Thyroid gland (tissue), 4 donors: ENCODE measurements around the gene SERPINB6. TPM values are rescaled to one million over a fixed set of nuclear protein-coding genes. Genes with fewer than 3 reads are reported as not detected.
A peak's percentile ranks its signal among the peaks of the same experiment; 100 is the strongest.
"Not testable (repeated sequence)": the region's sequence is repeated elsewhere in the genome, so short reads cannot be mapped to it uniquely, and the experiment has no call there.

Experiments
- DNase-seq, 2 donors: peaks; one replicate each; pipeline ENCODE4 v3.0.0-alpha.2; 2019
- H3K27ac ChIP-seq, 3 donors: fragments of 200-600 bp; sonication (generic); 1 replicate in 2 of 3; 2 replicates in 1 of 3; pipeline ENCODE4 v1.5.1; 2016 to 2019; ENCODE audit warnings: mild to moderate bottlenecking in 1 of 3, moderate library complexity in 1 of 3
- H3K27me3 ChIP-seq: fragments of 200-600 bp; sonication (generic); one replicate; pipeline ENCODE4 v1.5.1; 2019
- H3K36me3 ChIP-seq, 2 donors: fragments of 200-600 bp; sonication (generic); one replicate each; pipeline ENCODE4 v1.5.1; 2016 to 2019
- H3K4me1 ChIP-seq, 2 donors: fragments of 200-600 bp; sonication (generic); one replicate each; pipeline ENCODE4 v1.5.1; 2017 to 2019
- H3K4me3 ChIP-seq, 3 donors: fragments of 200-600 bp; sonication (generic); replicated peaks in 1 of 3; 1 replicate in 2 of 3; 2 replicates in 1 of 3; pipeline ENCODE4 v1.5.1; 2016; ENCODE audit warnings: mild to moderate bottlenecking in 1 of 3
- H3K9me3 ChIP-seq: fragments of 200-600 bp; sonication (generic); one replicate; pipeline ENCODE4 v1.5.1; 2017
- POLR2A ChIP-seq, 2 donors: fragments of 450-650 bp; IDR thresholded peaks; one replicate each; pipeline ENCODE4 v1.6.1; 2017; ENCODE audit warnings: antibody characterized with exemption in 2 of 2, mild to moderate bottlenecking in 2 of 2, moderate library complexity in 1 of 2
- WGBS, 2 donors: methylation state at CpG; one replicate each; pipeline ENCODE4 v1.1.5; 2017; 5-methylcytosine and 5-hydroxymethylcytosine counted together
- intact Hi-C: fragments of 100-400 bp; cut with DNase I; formaldehyde crosslinking; loops from one replicate; pipeline ENCODE4 v1.15.1; 2023
- total RNA-seq, 4 donors: library from RNA; depleted of rRNA; stranded (reverse); fragments of >200 nt; gene quantifications; one replicate each; pipeline ENCODE4 v1.2.3, GENCODE V29; 2016
- TF ChIP-seq, protein P1 (sequence below), 6 experiments: fragments of 200-600 bp in 3 of 6; fragments of 450-650 bp in 3 of 6; sonication (generic) in 3 of 6; IDR thresholded peaks; one replicate each; pipeline ENCODE4 v1.5.1; 2016 to 2019; ENCODE audit warnings: antibody characterized with exemption in 6 of 6, mild to moderate bottlenecking in 2 of 6, inconsistent platforms in 1 of 6, moderate library complexity in 1 of 6

The SERPINB6 gene
- total RNA-seq, 4 donors from 2014 or later, result 151 to 210 (median 171) TPM

- 64 to 72% methylated on average over 3 of the region's 3 CpGs for WGBS, 2 donors
- H3K9me3 ChIP-seq, result no peaks in the 10 kb centered on the region
- peaks cover 0 to 9% of the 10 kb centered on the region in 2 donors for H3K4me1 ChIP-seq
- H3K36me3 ChIP-seq, result no peaks in the 10 kb centered on the region
- no peak overlapping the region for H3K4me3 ChIP-seq
- no peak overlapping the region for H3K27ac ChIP-seq
- H3K27me3 ChIP-seq, result no peaks in the 10 kb centered on the region
- no peak for DNase-seq
- intact Hi-C loops, result no loop called here
- TF ChIP-seq, protein P1, sequence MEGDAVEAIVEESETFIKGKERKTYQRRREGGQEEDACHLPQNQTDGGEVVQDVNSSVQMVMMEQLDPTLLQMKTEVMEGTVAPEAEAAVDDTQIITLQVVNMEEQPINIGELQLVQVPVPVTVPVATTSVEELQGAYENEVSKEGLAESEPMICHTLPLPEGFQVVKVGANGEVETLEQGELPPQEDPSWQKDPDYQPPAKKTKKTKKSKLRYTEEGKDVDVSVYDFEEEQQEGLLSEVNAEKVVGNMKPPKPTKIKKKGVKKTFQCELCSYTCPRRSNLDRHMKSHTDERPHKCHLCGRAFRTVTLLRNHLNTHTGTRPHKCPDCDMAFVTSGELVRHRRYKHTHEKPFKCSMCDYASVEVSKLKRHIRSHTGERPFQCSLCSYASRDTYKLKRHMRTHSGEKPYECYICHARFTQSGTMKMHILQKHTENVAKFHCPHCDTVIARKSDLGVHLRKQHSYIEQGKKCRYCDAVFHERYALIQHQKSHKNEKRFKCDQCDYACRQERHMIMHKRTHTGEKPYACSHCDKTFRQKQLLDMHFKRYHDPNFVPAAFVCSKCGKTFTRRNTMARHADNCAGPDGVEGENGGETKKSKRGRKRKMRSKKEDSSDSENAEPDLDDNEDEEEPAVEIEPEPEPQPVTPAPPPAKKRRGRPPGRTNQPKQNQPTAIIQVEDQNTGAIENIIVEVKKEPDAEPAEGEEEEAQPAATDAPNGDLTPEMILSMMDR (IDR thresholded peaks at IDR 0.05), result no peak
- no peak for TF ChIP-seq POLR2A (IDR thresholded peaks at IDR 0.05)
These were observed 6.6 kb upstream of the SERPINB6 start for GRCh38 chr6:2977799-2978590.

GRCh38 chr6:2977290-2977689, 5.9 kb upstream of the SERPINB6 start:
- intact Hi-C loops, result no loop called here
- H3K4me3 ChIP-seq, result no peak overlapping the region
- no peaks in the 10 kb centered on the region for H3K36me3 ChIP-seq
- 91 to 96% methylated on average over 5 of the region's 5 CpGs for WGBS, 2 donors
- H3K27ac ChIP-seq, result no peak overlapping the region
- peaks cover 0 to 3% of the 10 kb centered on the region in 2 donors for H3K4me1 ChIP-seq
- TF ChIP-seq, protein P1 (IDR thresholded peaks at IDR 0.05), result no peak
- no peak for TF ChIP-seq POLR2A (IDR thresholded peaks at IDR 0.05)
- H3K9me3 ChIP-seq, result no peaks in the 10 kb centered on the region
- DNase-seq, result no peak
- no peaks in the 10 kb centered on the region for H3K27me3 ChIP-seq

- no peaks in the 10 kb centered on the region for H3K36me3 ChIP-seq
- no peak for TF ChIP-seq POLR2A (IDR thresholded peaks at IDR 0.05)
- TF ChIP-seq, protein P1 (IDR thresholded peaks at IDR 0.05), result no peak
- WGBS, 2 donors, result 77 to 81% methylated on average over 7 of the region's 7 CpGs
- H3K4me1 ChIP-seq, result no peaks in the 10 kb centered on the region
- H3K9me3 ChIP-seq, result no peaks in the 10 kb centered on the region
- H3K27me3 ChIP-seq, result no peaks in the 10 kb centered on the region
- H3K4me3 ChIP-seq, result no peak overlapping the region
- intact Hi-C loops, result no loop called here
- H3K27ac ChIP-seq, result no peak overlapping the region
- DNase-seq, result no peak
These were observed 5.3 kb upstream of the SERPINB6 start for GRCh38 chr6:2976571-2977085.

DNA sequence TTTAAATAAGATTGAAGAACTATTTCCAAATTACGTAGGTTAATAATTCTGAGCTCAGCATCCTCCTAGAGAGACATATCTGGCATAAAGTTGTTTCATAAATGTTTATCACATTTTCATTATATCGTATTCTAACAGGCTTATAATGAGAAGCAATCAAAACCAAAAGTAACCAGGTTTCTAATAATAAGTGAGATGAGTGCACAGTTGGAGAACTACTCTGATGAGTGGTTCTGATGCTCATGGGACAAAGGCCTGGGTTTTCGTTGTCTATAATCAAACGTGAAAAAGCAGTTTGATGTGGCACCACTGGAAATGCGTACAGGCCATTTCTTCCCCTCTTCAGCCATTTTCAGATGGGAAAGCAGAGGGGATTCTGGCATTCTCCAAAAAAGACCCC, 4.7 kb upstream of the SERPINB6 start:
- intact Hi-C loops, result no loop called here
- Histone ChIP-seq H3K4me1 (no peaks in the 10 kb centered on the region), H3K36me3 (no peaks in the 10 kb centered on the region), H3K4me3 (no peak overlapping the region), H3K27ac (no peak overlapping the region), H3K27me3 (no peaks in the 10 kb centered on the region), H3K9me3 (no peaks in the 10 kb centered on the region)
- DNase-seq, result no peak
- no peak for TF ChIP-seq POLR2A (IDR thresholded peaks at IDR 0.05)
- TF ChIP-seq, protein P1 (IDR thresholded peaks at IDR 0.05), result no peak
- 91 to 95% methylated on average over 5 of the region's 5 CpGs for WGBS, 2 donors

DNA sequence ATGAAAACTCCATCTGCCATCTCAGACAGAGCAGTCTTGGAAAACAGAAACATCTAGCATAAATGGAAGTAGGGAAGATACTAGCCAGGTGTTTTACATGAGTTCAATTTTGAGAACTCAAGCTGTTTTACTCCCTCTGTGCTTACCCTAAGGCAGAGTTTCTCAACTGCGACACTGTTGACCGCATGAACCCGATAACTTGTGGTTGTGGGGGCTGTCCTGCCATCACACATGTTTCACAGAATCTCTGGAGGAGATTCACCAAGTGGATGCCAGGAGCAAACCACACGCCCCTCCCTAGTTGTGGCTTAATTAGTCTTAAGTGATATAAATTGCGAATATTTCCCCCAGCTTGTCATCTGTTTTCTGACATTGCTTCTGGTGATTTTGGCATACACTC, 2.3 kb upstream of the SERPINB6 start:
- WGBS, 2 donors, result 89 to 93% methylated on average over 5 of the region's 5 CpGs
- no peaks in the 10 kb centered on the region for H3K9me3 ChIP-seq
- intact Hi-C loops, result no loop called here
- no peak overlapping the region for H3K27ac ChIP-seq
- H3K36me3 ChIP-seq, result no peaks in the 10 kb centered on the region
- peaks cover 6 to 9% of the 10 kb centered on the region in 2 donors for H3K4me1 ChIP-seq
- no peaks in the 10 kb centered on the region for H3K27me3 ChIP-seq
- TF ChIP-seq, protein P1 (IDR thresholded peaks at IDR 0.05), result no peak
- TF ChIP-seq POLR2A (IDR thresholded peaks at IDR 0.05), result no peak
- no peak overlapping the region for H3K4me3 ChIP-seq
- no peak for DNase-seq

DNA sequence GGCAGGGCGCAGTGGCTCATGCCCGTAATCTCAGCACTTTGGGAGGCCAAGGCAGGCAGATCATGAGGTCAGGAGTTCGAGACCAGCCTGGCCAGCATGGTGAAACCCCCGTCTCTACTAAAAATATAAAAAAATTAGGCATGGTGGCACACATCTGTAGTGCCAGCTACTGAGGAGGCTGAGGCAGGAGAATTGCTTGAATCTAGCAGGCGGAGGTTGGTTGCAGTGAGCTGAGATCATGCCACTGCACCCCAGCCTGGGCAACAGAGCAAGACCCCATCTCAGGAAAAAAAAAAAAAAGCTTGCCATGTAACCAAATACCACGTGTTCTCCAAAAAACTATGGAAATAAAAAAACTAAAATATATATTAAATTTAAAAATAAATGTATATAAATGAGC, 1.8 kb upstream of the SERPINB6 start:
- DNase-seq, H3K27me3 ChIP-seq, H3K27ac ChIP-seq, H3K4me3 ChIP-seq, H3K36me3 ChIP-seq, H3K4me1 ChIP-seq, H3K9me3 ChIP-seq, intact Hi-C loops: not testable (repeated sequence)
- 96 to 98% methylated on average over 6 of the region's 6 CpGs for WGBS, 2 donors

DNA sequence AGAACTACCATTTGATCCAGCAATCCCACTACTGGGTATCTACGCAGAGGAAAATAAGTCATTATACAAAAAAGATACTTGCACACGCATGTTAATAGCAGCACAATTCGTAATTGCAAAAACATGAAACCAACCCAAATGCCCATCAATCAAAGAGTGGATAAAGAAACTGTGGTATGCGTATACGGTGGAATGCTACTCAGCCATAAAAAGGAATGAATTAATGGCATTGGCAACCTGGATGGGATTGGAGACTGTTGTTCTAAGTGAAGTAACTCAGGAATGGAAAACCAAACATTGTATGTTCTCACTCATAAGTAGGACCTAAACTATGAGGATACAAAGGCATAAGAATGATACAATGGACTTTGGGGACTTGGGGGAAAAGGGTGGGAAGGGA, 1.3 kb upstream of the SERPINB6 start:
- H3K4me1 ChIP-seq, H3K4me3 ChIP-seq, H3K27me3 ChIP-seq, DNase-seq, H3K36me3 ChIP-seq, H3K9me3 ChIP-seq, H3K27ac ChIP-seq, intact Hi-C loops: not testable (repeated sequence)
- WGBS, 2 donors, result 97% methylated on average over 5 of the region's 5 CpGs

GRCh38 chr6:2972219-2972487, 786 bp upstream of the SERPINB6 start:
- intact Hi-C loops, DNase-seq, H3K36me3 ChIP-seq, H3K27me3 ChIP-seq, H3K4me1 ChIP-seq, H3K9me3 ChIP-seq: not testable (repeated sequence)
- Histone ChIP-seq H3K4me3 (peak overlapping the region in 1 of 3 donors; percentile 37), H3K27ac (peak overlapping the region; percentile 90 to 98 (median 98))
- 31 to 46% methylated on average over 1 of the region's 1 CpG for WGBS, 2 donors
